Head of caudate nucleus (tissue), 42 donors: ENCODE measurements around the gene DPYSL3.

Source experiments
- DNase-seq, 42 donors: peaks; one replicate each; pipeline versions ENCODE4 v3.0.0 to v3.0.0-alpha.2; 2020 to 2021; ENCODE audit warnings: mixed read lengths in 7 of 42
- intact Hi-C: fragments of 100-400 bp; cut with DNase I; formaldehyde crosslinking; loops from one replicate; pipeline ENCODE4 v1.15.0; 2022

Gene DPYSL3

DNA sequence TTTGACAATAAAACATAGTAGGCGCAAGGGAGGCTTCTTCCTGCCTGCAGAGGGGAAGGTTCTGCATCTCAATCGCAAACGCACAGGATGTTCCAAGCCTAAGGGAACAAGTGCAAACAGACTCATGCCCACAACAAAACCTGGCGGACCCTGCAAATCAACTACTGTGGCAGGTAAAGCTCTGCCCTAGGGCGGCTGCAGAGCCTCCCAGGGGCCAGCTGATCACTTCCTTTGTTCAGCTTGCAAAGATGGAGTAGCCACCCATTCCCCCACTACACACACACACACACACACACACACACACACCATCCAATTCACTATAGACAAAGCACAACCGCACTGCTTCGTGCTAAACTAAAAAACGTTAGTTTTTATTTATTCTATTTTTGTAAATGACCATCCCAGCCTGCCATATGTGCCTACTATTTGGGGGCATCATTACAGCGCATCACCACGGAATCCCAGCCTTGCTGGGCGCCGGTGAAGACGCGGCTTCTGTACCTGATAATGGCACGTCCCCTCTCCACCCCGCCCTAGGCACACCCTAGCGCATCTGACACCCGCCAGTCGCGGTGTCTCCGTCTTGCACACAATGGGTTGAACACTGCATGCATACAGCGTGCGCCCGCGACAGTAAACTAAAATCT, 57.6 kb downstream of the DPYSL3 start:
- intact Hi-C loops: loop anchor here (5.0 kb wide), 1 partner anchor 125 kb away; no protein-coding TSS in a partner anchor
- peak in 28 of 42 donors; percentile 22 to 74 (median 40) for DNase-seq

- intact Hi-C loops: loop anchor here (5.0 kb wide), 1 partner anchor 126 kb away; no protein-coding TSS in a partner anchor
- DNase-seq: no peak
These were observed 58.7 kb downstream of the DPYSL3 start for GRCh38 chr5:147451193-147451592.

- no peak for DNase-seq
- intact Hi-C loops: loop anchor here (5.0 kb wide), 1 partner anchor 127 kb away; no protein-coding TSS in a partner anchor
These were observed 59.3 kb downstream of the DPYSL3 start for GRCh38 chr5:147450606-147451005.

GRCh38 chr5:147448766-147449165, 61.1 kb downstream of the DPYSL3 start:
- no peak for DNase-seq
- intact Hi-C loops: no loop called here

DNA sequence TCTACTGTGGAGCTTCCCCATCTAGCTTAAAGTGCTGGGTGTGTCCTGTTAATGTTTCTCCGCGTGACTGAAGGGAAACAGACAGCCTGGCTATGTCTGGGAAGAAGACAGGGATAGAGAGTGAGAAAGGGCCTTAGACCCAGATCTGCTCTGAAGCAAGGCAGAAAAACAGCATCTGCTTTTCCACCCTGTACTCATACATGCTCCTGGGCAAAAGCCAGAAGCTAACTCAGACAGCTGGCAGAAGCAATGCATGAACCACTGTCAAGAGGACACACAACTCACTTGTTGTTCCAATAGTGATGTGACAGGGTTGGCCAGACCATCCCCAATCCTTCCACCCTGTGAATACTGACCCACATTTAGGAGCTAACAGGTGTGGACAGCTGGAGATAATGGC, 63.3 kb downstream of the DPYSL3 start:
- intact Hi-C loops: no loop called here
- DNase-seq: peak in 1 of 42 donors; percentile 16

DNA sequence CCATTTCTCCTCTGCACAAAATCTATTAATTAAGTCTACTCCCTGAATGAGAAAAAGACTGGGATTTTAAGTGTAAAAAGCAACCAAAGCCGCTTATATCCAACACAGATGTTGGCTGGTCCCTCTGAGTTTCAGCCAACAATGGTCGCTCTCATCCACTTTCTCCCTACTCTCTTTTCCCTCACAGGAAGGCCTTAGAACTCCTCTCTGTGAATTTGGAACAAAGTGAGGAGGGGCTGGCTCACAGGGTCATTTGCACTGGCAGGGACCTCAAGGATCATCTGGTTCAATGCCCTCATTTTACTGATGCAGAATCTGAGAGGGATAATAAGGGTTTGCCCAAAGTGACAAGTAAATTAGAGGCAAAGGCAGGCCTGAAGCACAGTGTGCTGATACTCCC, 64.0 kb downstream of the DPYSL3 start:
- DNase-seq: peak in 15 of 42 donors; percentile 11 to 62 (median 46)

DNA sequence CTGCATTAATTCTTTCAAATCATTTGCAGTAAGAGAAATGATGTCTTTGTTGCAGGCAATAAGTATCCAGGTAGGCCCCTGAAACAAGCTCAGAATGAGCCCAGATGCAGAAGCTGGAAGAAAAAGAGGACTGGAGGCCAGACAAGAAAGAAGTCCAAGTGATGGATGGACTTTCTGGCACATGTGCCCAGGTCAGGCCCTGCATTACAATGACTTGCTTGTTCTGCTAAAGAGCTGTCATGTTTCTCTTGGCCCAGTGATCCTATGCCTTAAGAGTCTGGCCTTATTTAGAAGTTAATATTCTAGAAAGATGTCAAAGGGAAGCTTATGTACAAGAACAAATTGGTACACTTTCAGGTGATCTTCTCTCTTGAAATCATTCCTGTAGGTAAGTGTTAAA, 64.8 kb downstream of the DPYSL3 start:
- DNase-seq: peak in 1 of 42 donors; percentile 37
- intact Hi-C loops: no loop called here

More for the DNA sequence above, 64.0 kb downstream of the DPYSL3 start:
- intact Hi-C loops: no loop called here

DNA sequence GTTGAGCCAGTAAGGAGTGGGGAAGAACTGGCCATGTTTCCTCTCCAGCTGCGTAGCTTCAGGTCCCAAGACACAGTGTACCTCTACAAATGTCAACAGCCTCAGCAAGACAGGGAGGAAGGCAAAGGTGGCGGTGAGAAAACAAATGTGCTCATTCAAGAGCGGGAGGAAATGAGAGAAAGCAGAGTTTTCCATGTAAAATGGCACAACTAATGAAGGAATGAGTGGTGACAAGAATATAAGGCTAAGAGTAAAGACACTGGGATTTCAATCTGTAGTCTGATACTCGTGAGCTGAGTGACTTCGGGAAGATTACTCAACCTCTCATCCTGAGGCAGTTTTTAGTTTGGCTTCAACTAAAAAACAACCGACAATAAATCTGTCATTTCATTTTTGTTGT, 67.6 kb downstream of the DPYSL3 start:
- DNase-seq: no peak
- intact Hi-C loops: no loop called here

GRCh38 chr5:147441191-147441695, 68.6 kb downstream of the DPYSL3 start:
- intact Hi-C loops: no loop called here
- no peak for DNase-seq

- DNase-seq: no peak
- intact Hi-C loops: no loop called here
These were observed 70.6 kb downstream of the DPYSL3 start for GRCh38 chr5:147439254-147439653.

- intact Hi-C loops: no loop called here
- peak in 4 of 42 donors; percentile 18 to 54 (median 29) for DNase-seq
These were observed 72.7 kb downstream of the DPYSL3 start for GRCh38 chr5:147437161-147437596.

GRCh38 chr5:147436596-147436995, 73.3 kb downstream of the DPYSL3 start:
- DNase-seq: no peak
- intact Hi-C loops: no loop called here

GRCh38 chr5:147434049-147434448, 75.8 kb downstream of the DPYSL3 start:
- DNase-seq: no peak
- intact Hi-C loops: no loop called here

- no peak for DNase-seq
- intact Hi-C loops: no loop called here
These were observed 77.5 kb downstream of the DPYSL3 start for GRCh38 chr5:147432323-147432722.

- DNase-seq: no peak
- intact Hi-C loops: no loop called here
These were observed 78.3 kb downstream of the DPYSL3 start for GRCh38 chr5:147431586-147431985.

DNA sequence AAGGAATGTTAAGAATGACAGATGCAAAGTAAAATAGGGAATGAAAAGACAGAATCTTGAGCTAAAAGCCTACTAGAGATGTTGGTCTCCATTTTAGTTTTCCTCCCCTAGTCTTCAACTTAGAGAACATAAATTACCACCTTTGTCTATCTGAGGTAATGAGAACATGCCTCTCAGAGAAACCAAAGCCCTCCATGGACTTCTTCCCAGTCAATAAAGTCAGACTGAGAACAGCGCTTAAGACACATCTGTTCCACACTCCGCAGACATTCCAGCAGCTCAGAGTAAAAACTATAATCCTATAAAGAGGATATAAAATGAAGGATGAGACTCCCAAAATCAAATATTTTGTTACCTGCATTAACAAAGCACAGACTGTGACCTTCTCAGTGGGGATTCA, 79.2 kb downstream of the DPYSL3 start:
- no peak for DNase-seq
- intact Hi-C loops: no loop called here

GRCh38 chr5:147427521-147428401, 82.1 kb downstream of the DPYSL3 start:
- intact Hi-C loops: no loop called here
- no peak for DNase-seq

DNA sequence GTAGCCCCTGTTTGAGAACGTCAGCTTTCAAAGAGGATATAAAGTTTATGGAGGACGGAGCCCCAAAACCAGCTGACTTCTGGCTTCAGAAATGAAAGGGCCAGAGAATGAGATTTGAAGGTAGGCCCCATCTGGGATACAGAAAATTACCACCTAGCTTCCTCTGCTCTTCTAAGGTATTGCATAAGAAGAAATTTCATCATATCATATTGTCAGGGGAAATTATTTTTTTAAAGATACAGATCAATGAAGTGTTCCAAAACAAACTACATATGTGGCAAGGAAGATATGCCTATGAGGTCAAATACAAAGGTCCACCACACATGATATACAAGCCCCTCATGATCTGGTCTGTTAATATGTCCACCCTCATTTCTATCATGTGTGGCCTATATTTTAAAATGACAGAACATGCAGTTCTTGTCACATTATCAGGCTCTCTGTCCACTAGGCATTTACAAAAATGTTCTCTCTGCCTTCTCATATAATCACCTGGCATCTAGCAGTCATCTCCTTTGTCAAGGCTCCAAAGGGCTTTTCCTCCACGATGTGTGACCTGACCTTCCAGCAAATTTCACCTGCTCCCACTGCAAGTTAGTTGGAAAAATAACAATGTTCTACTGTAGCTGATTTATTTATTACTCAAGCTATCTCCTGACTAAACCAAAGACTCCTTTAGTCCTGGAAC, 83.1 kb downstream of the DPYSL3 start:
- intact Hi-C loops: no loop called here
- DNase-seq: no peak

DNA sequence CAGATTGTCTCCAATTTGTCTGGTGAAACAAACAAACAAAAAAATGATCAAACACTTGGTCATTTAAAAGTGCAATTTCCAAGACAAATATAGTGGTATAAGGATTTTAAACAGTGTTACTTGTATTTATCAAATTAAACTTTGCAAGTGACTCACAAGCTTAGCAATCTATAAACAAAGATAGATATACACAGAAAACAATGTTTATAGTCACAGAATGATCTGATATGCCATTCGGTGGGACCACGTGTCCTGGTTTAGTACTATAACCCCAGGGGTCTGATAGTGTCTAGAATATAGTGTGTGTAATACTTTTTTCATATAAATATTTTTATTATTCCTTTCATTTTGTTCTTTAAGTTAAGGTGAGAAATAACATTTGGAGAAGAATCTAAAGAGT, 91.3 kb downstream of the DPYSL3 start:
- intact Hi-C loops: no loop called here
- DNase-seq: no peak
